Smooth muscle cell (in vitro differentiated cells): ENCODE results near the gene ABLIM1. TPM values are rescaled to one million over a fixed set of nuclear protein-coding genes. Genes with fewer than 3 reads are reported as not detected.
A peak's percentile ranks its signal among the peaks of the same experiment; 100 is the strongest.

Experiments used
- DNase-seq: peaks from one replicate; lab custom pipeline; 2025; ENCODE audit not compliant: unreplicated experiment; lab: John Stamatoyannopoulos, UW
- H2AFZ ChIP-seq: fragments of 200-600 bp; sonication (generic); 2 replicates; pipeline ENCODE4 v1.6.0; 2016; ENCODE audit warnings: antibody characterized with exemption, low read depth, mild to moderate bottlenecking
- H3F3A ChIP-seq: fragments of 200-600 bp; sonication (generic); 2 replicates; pipeline ENCODE4 v1.6.0; 2017; ENCODE audit warnings: antibody characterized with exemption, low read depth
- H3K27ac ChIP-seq: fragments of 200-600 bp; sonication (generic); 2 replicates; pipeline ENCODE4 v1.5.1; 2016; ENCODE audit warnings: low read depth, mild to moderate bottlenecking
- H3K27me3 ChIP-seq: fragments of 200-600 bp; sonication (generic); 2 replicates; pipeline ENCODE4 v1.6.1; 2016; ENCODE audit warnings: low read depth, mild to moderate bottlenecking
- H3K36me3 ChIP-seq: fragments of 200-600 bp; sonication (generic); 2 replicates; pipeline ENCODE4 v1.5.1; 2016; ENCODE audit warnings: low read depth
- H3K4me1 ChIP-seq: fragments of 200-600 bp; sonication (generic); 2 replicates; pipeline ENCODE4 v1.5.1; 2016; ENCODE audit warnings: low read depth
- H3K4me2 ChIP-seq: fragments of 200-600 bp; sonication (generic); 2 replicates; pipeline ENCODE4 v1.6.0; 2016; ENCODE audit warnings: mild to moderate bottlenecking
- H3K4me3 ChIP-seq: fragments of 200-600 bp; sonication (generic); 2 replicates; pipeline ENCODE4 v1.5.1; 2016; ENCODE audit warnings: mild to moderate bottlenecking
- H3K79me2 ChIP-seq: fragments of 200-600 bp; sonication (generic); 2 replicates; pipeline ENCODE4 v1.6.0; 2016; ENCODE audit warnings: low read depth, mild to moderate bottlenecking
- H3K9ac ChIP-seq: fragments of 200-600 bp; sonication (generic); 2 replicates; pipeline ENCODE4 v1.6.0; 2016; ENCODE audit warnings: low read depth
- H3K9me3 ChIP-seq: fragments of 200-600 bp; sonication (generic); replicated peaks from 2 replicates; pipeline ENCODE4 v1.5.1; 2016; ENCODE audit warnings: low read depth
- H4K20me1 ChIP-seq: fragments of 200-600 bp; sonication (generic); 2 replicates; pipeline ENCODE4 v1.6.0; 2016; ENCODE audit warnings: low read depth
- CTCF ChIP-seq: fragments of 200-600 bp; sonication (generic); IDR thresholded peaks from 2 replicates; pipeline ENCODE4 v1.5.1; 2017; ENCODE audit warnings: borderline replicate concordance, mild to moderate bottlenecking, antibody characterized with exemption; ENCODE audit not compliant: insufficient read depth, poor library complexity, severe bottlenecking
- WGBS: methylation state at CpG from one replicate; pipeline ENCODE4 v1.1.7; 2016; ENCODE audit warnings: low lambda C conversion rate; 5-methylcytosine and 5-hydroxymethylcytosine counted together
- polyA plus RNA-seq: library from polyadenylated mRNA; unstranded; fragments of >200 nt; fragmentation: Nextera tagmentation; extraction: Ambion mirVana; gene quantifications from 2 replicates; pipeline ENCODE4 v1.2.1, GENCODE V29; 2016
- total RNA-seq: library from RNA; depleted of rRNA; stranded (reverse); fragments of >200 nt; gene quantifications from 2 replicates; pipeline ENCODE4 v1.2.3, GENCODE V29; 2014

Gene ABLIM1
- total and polyA plus RNA-seq, 2 experiments from 2014 or later, result 1.6 to 17.6 TPM

GRCh38 chr10:114635797-114636550 lies 22.1 kb downstream of the ABLIM1 start:
- 95% methylated on average over 6 of the region's 6 CpGs for WGBS
- no peaks in the 10 kb centered on the region for H3K9me3 ChIP-seq
- no peaks in the 10 kb centered on the region for H3K79me2 ChIP-seq
- no peaks in the 10 kb centered on the region for H3K36me3 ChIP-seq
- no peak overlapping the region for H3K9ac ChIP-seq
- H3K27me3 ChIP-seq, result no peaks in the 10 kb centered on the region
- H3K4me3 ChIP-seq, result no peak overlapping the region
- DNase-seq, result no peak
- H4K20me1 ChIP-seq, result peaks cover 4% of the 10 kb centered on the region
- peaks cover 20% of the 10 kb centered on the region for H3K4me1 ChIP-seq
- H3K27ac ChIP-seq, result no peak overlapping the region
- no peak overlapping the region for H2AFZ ChIP-seq
- TF ChIP-seq CTCF, result no peak
- H3F3A ChIP-seq, result peaks cover 20% of the 10 kb centered on the region
- H3K4me2 ChIP-seq, result no peak overlapping the region

DNA sequence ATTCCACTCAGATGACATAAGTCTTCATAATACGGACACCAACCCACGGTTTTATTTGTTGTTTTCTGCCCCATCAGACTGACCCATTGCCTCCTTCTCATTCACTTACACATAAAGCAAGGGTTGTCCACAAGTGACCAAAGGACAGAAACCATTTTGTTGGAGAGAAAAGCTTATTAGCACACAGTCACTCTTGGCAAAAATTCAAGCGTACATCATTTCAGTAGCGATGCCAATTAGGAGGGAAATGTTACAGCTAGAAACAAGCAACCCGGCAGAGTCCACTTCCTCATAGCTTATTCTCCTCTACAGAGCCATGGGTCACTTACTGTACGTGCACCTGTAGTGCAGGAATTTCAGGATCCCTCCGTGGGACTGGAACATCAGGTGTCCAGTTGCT lies 23.0 kb downstream of the ABLIM1 start:
- peaks cover 4% of the 10 kb centered on the region for H4K20me1 ChIP-seq
- H3K4me1 ChIP-seq, result peaks cover 20% of the 10 kb centered on the region
- DNase-seq, result no peak
- H3K9ac ChIP-seq, result peak overlapping the region; percentile 45
- no peaks in the 10 kb centered on the region for H3K79me2 ChIP-seq
- peak overlapping the region; percentile 72 for H3K4me2 ChIP-seq
- H3K27me3 ChIP-seq, result no peaks in the 10 kb centered on the region
- 55% methylated on average over 7 of the region's 7 CpGs for WGBS
- no peak overlapping the region for H3K4me3 ChIP-seq
- peak overlapping the region; percentile 93 for H3K27ac ChIP-seq
- H2AFZ ChIP-seq, result no peak overlapping the region
- no peaks in the 10 kb centered on the region for H3K9me3 ChIP-seq
- no peaks in the 10 kb centered on the region for H3K36me3 ChIP-seq
- no peak for TF ChIP-seq CTCF
- peaks cover 20% of the 10 kb centered on the region for H3F3A ChIP-seq

DNA sequence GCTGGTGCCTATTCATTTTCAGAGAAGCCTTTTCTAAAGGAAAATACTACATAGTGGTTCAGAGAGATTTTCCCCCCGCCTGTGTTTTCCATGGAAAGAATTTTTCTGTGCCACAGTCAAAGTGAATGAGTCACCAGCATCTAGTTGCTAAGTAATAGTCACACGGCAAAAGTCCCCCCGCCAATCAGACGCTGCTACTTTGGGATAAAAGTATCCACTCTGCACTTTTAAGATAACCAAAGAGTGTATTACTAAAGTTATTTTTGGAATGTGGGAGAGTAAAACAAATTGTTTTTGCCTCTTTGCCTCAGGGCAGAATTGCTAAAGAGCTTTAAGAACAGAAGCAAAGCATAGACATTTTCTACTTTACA lies 23.5 kb downstream of the ABLIM1 start:
- Histone ChIP-seq H3K79me2 (no peaks in the 10 kb centered on the region), H3K36me3 (no peaks in the 10 kb centered on the region), H3K4me2 (peak overlapping the region; percentile 72), H3K27ac (peak overlapping the region; percentile 93), H3K27me3 (no peaks in the 10 kb centered on the region), H4K20me1 (peaks cover 4% of the 10 kb centered on the region), H3K4me3 (no peak overlapping the region), H3K9me3 (no peaks in the 10 kb centered on the region), H3K4me1 (peaks cover 20% of the 10 kb centered on the region), H3F3A (peaks cover 20% of the 10 kb centered on the region), H2AFZ (no peak overlapping the region), H3K9ac (peak overlapping the region; percentile 67)
- peak; percentile 3 for DNase-seq
- TF ChIP-seq CTCF, result no peak
- 0% methylated on average over 4 of the region's 4 CpGs for WGBS
